ENCODE results near the gene IL13RA2.

IL13RA2 gene

DNA sequence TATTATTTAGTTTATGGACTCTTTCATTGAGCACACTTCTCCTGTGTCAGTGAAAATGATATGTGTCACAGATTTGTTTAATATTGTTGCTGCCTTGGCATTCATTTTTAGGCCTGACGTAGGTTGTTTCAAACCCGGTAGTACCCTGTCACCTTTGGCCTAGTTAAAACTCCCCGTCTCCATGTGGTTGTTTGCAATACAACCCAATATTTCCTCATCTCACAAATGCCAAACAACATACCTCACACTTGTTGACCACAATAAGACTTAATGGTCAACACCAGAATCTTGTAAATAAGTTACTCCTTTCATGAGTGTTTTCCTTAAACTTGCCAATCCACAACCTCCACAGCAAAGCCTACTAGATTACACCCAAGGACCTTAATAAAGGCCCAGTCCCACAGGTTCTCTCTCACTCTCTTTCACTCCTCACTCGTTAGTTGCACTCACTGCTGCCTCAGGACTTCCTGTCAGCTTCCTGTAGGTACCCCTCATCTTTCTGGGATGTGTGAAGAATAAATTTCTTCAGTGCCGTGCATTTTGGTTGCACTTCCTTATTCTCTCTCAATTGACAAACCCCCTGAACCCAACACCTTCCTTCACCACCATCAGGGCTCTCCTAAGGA is 31.3 kb downstream of the IL13RA2 start:
- TF ChIP-seq, protein P1, sequence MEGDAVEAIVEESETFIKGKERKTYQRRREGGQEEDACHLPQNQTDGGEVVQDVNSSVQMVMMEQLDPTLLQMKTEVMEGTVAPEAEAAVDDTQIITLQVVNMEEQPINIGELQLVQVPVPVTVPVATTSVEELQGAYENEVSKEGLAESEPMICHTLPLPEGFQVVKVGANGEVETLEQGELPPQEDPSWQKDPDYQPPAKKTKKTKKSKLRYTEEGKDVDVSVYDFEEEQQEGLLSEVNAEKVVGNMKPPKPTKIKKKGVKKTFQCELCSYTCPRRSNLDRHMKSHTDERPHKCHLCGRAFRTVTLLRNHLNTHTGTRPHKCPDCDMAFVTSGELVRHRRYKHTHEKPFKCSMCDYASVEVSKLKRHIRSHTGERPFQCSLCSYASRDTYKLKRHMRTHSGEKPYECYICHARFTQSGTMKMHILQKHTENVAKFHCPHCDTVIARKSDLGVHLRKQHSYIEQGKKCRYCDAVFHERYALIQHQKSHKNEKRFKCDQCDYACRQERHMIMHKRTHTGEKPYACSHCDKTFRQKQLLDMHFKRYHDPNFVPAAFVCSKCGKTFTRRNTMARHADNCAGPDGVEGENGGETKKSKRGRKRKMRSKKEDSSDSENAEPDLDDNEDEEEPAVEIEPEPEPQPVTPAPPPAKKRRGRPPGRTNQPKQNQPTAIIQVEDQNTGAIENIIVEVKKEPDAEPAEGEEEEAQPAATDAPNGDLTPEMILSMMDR (IDR thresholded peaks at IDR 0.05; ENCODE audit: low read depth, low read length): no peak
- Histone ChIP-seq H3K36me3 (no peaks in the 10 kb centered on the region), H3K27me3 (ENCODE audit: insufficient read depth, low read depth, severe bottlenecking) (peaks cover 84% of the 10 kb centered on the region), H3K27ac (no peak overlapping the region), H3K4me3 (ENCODE audit: low read depth, low read length) (no peak overlapping the region), H3K9me3 (ENCODE audit: severe bottlenecking) (no peaks in the 10 kb centered on the region)
- no peak for DNase-seq

DNA sequence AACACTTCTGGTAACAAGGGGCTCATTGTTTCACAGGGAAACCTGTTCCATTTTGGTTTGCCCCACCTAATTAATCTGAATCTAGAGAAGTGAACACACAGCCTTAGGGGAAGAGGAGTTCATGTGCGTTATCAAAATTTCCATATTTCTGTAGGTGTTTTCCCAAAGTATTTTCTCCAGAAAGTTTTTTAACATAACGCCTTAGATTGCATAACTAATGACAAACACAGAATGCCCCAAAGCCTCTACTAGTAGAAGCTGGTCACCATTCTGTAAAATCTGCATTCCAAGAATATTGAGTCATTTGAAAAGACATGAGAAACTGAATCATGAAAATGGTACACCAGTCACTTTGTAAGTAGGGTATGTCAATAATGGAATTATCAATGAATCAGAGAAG is 41.1 kb downstream of the IL13RA2 start:
- Histone ChIP-seq H3K9me3 (ENCODE audit: severe bottlenecking) (no peaks in the 10 kb centered on the region), H3K27ac (no peak overlapping the region), H3K4me3 (ENCODE audit: low read depth, low read length) (no peak overlapping the region), H3K27me3 (ENCODE audit: insufficient read depth, low read depth, severe bottlenecking) (peaks cover 50% of the 10 kb centered on the region), H3K36me3 (no peaks in the 10 kb centered on the region)
- TF ChIP-seq, protein P1 (IDR thresholded peaks at IDR 0.05; ENCODE audit: low read depth, low read length): no peak
- no peak for DNase-seq

DNA sequence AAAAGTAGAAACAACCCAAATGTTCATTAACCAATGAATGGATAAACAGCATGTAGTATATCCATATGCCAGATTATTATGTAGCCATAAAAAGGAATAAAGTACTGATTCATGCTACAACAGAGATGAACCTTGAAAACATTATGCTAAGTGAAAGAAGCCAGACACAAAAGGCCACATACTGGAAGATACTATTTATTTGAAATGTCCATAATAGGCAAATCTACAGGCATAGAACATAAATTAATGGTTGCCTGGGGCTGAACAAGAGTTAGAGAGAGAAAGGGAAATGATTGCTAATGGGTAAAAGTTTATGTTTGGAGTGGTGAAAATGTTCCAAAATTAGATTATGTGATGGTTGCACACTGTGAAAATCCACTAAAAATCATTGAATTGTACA is 44.4 kb downstream of the IL13RA2 start:
- no peak for DNase-seq
- H3K27ac ChIP-seq: no peak overlapping the region
- H3K36me3 ChIP-seq: no peaks in the 10 kb centered on the region
- TF ChIP-seq, protein P1 (IDR thresholded peaks at IDR 0.05; ENCODE audit: low read depth, low read length): no peak
- H3K27me3 ChIP-seq (ENCODE audit: insufficient read depth, low read depth, severe bottlenecking): peaks cover 55% of the 10 kb centered on the region
- no peak overlapping the region for H3K4me3 ChIP-seq (ENCODE audit: low read depth, low read length)
- no peaks in the 10 kb centered on the region for H3K9me3 ChIP-seq (ENCODE audit: severe bottlenecking)

DNA sequence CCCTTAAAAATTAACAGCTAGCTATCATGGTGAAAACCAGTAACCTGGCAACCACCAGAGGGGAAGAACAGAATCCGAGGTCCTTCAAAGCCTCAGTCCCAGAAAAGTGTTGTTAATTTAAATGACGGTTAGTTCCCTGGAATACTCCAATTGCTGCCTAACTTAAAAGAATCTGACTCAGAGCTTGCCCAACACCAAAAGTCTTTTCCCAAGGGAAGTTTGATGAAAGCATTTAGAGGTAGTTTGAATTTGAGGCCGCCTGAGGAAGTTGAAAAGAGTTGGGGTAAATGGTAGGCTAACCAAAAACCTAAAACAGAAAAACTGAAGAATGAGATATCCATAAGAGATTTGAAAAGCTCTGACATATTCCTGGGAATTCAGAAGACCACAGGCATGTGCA is 46.6 kb downstream of the IL13RA2 start:
- Histone ChIP-seq H3K9me3 (ENCODE audit: severe bottlenecking) (no peaks in the 10 kb centered on the region), H3K36me3 (no peaks in the 10 kb centered on the region), H3K27ac (no peak overlapping the region), H3K4me3 (ENCODE audit: low read depth, low read length) (no peak overlapping the region), H3K27me3 (ENCODE audit: insufficient read depth, low read depth, severe bottlenecking) (peaks cover 69% of the 10 kb centered on the region)
- TF ChIP-seq, protein P1 (IDR thresholded peaks at IDR 0.05; ENCODE audit: low read depth, low read length): no peak
- no peak for DNase-seq

DNA sequence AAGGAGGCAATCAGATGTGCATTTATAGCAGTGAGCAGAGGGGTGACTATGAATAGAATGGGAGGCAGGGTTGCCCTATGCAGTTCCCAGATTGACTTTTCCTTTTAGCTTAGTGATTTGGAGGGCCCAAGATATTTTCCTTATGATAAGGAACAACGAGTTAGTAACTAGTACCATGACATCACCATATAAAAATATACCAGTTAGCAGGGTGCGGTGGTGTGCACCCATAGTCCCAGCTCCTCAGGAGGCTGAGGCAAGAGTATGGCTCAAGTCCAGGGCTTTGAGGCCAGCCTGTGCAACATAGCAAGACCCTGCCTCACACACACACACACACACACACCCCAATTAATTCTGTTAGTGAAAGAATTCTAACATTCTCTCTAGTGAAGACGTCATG is 53.0 kb downstream of the IL13RA2 start:
- TF ChIP-seq, protein P1 (IDR thresholded peaks at IDR 0.05; ENCODE audit: low read depth, low read length): no peak
- Histone ChIP-seq H3K27me3 (ENCODE audit: insufficient read depth, low read depth, severe bottlenecking) (peaks cover 79% of the 10 kb centered on the region), H3K27ac (no peak overlapping the region), H3K36me3 (no peaks in the 10 kb centered on the region), H3K9me3 (ENCODE audit: severe bottlenecking) (no peaks in the 10 kb centered on the region), H3K4me3 (ENCODE audit: low read depth, low read length) (no peak overlapping the region)
- DNase-seq: no peak

DNA sequence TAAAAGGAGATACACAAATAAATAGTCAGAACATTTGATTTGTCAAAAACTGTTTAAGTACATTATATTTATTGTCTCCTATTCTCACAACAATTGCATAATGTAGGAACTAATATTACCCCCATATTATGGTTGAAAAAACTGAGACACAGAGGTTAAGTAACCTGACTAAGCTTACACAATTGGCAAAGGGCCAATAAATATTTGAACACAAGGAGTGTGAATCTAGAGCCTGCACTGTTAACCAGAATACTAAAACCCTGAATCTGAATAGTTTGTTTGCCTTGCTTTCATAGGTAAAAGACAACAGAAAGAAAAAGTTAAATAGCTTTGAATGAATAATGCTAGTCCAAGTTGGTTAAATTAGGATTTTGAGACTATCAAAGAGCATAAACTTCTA is 55.2 kb downstream of the IL13RA2 start:
- TF ChIP-seq, protein P1 (IDR thresholded peaks at IDR 0.05; ENCODE audit: low read depth, low read length): no peak
- peaks cover 80% of the 10 kb centered on the region for H3K27me3 ChIP-seq (ENCODE audit: insufficient read depth, low read depth, severe bottlenecking)
- no peaks in the 10 kb centered on the region for H3K36me3 ChIP-seq
- H3K9me3 ChIP-seq (ENCODE audit: severe bottlenecking): no peaks in the 10 kb centered on the region
- no peak overlapping the region for H3K27ac ChIP-seq
- DNase-seq: no peak
- H3K4me3 ChIP-seq (ENCODE audit: low read depth, low read length): no peak overlapping the region

All from WERI-Rb-1 (cell line).